KMS-11 (cell line): ENCODE measurements around the gene PXN.
"Not testable (repeated sequence)": the region's sequence is repeated elsewhere in the genome, so short reads cannot be mapped to it uniquely, and the experiment has no call there.

Source experiments
- H2AFZ ChIP-seq: fragments of 200-600 bp; sonication (generic); 2 replicates; pipeline ENCODE4 v1.6.1; 2016; ENCODE audit warnings: antibody characterized with exemption, mixed run types, low read depth
- H3K27ac ChIP-seq: fragments of 200-600 bp; sonication (generic); 2 replicates; pipeline ENCODE4 v1.6.1; 2016; ENCODE audit warnings: mild to moderate bottlenecking, mixed run types
- H3K27me3 ChIP-seq: fragments of 200-600 bp; sonication (generic); 2 replicates; pipeline ENCODE4 v1.6.1; 2017; ENCODE audit warnings: mild to moderate bottlenecking, low read depth, mixed run types, moderate library complexity; ENCODE audit not compliant: insufficient read depth
- H3K36me3 ChIP-seq: fragments of 200-600 bp; sonication (generic); 2 replicates; pipeline ENCODE4 v1.6.1; 2017; ENCODE audit warnings: mild to moderate bottlenecking, mixed run types; ENCODE audit not compliant: insufficient read depth
- H3K4me1 ChIP-seq: fragments of 200-600 bp; sonication (generic); 2 replicates; pipeline ENCODE4 v1.6.1; 2016; ENCODE audit warnings: mild to moderate bottlenecking, low read depth, mixed run types; ENCODE audit not compliant: poor library complexity, severe bottlenecking
- H3K4me2 ChIP-seq: fragments of 200-600 bp; sonication (generic); 2 replicates; pipeline ENCODE4 v1.7.0; 2016; ENCODE audit warnings: mild to moderate bottlenecking, mixed run types
- H3K4me3 ChIP-seq: fragments of 200-600 bp; sonication (generic); IDR thresholded peaks from 2 replicates; pipeline ENCODE4 v1.6.1; 2017; ENCODE audit warnings: low read depth, low read length, mixed read lengths; ENCODE audit not compliant: insufficient read depth
- H3K79me2 ChIP-seq: fragments of 200-600 bp; sonication (generic); 2 replicates; pipeline ENCODE4 v1.6.1; 2016; ENCODE audit warnings: low read depth, mixed run types; ENCODE audit not compliant: insufficient read depth
- H3K9ac ChIP-seq: fragments of 200-600 bp; sonication (generic); 2 replicates; pipeline ENCODE4 v1.6.1; 2016; ENCODE audit warnings: mild to moderate bottlenecking, mixed run types
- H4K20me1 ChIP-seq: fragments of 200-600 bp; sonication (generic); 2 replicates; pipeline ENCODE4 v1.6.1; 2016; ENCODE audit warnings: mild to moderate bottlenecking, mixed run types; ENCODE audit not compliant: insufficient read depth
- CTCF ChIP-seq: fragments of 200-600 bp; sonication (generic); conservative IDR thresholded peaks from 2 replicates; pipeline ENCODE4 v1.6.1; 2017; ENCODE audit warnings: low read depth, mild to moderate bottlenecking, antibody characterized with exemption, low read length, moderate library complexity, mixed read lengths

The PXN gene

GRCh38 chr12:120214626-120215356 lies 50.7 kb downstream of the PXN start:
- Histone ChIP-seq H3K27ac (no peak overlapping the region), H3K4me1 (peaks cover 10% of the 10 kb centered on the region), H4K20me1 (no peaks in the 10 kb centered on the region), H3K4me3 (no peak overlapping the region), H3K79me2 (no peaks in the 10 kb centered on the region), H3K27me3 (no peaks in the 10 kb centered on the region), H2AFZ (no peak overlapping the region), H3K36me3 (no peaks in the 10 kb centered on the region), H3K9ac (no peak overlapping the region), H3K4me2 (no peak overlapping the region)
- TF ChIP-seq CTCF, result no peak

DNA sequence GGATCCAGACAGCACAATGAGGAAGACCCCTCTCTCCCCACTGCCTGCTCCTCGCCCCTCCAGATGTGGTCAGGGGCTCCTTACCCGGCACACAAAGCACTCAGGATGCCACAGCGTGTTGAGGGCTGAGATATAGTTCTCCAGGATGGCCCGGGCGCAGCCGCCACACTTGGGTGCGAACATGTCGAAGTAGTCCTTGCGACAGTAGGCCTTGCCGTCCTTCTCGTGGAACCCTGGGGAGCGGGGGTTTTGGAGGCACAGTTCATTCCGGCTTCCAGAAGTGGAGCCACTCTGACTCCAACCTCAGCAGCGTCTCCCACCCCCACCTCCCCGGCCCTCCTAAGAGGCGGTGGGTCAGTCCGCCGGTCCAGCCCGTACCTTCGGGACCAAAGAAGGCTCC lies 51.8 kb downstream of the PXN start:
- Histone ChIP-seq H4K20me1 (no peaks in the 10 kb centered on the region), H2AFZ (no peak overlapping the region), H3K27ac (no peak overlapping the region), H3K4me3 (no peak overlapping the region), H3K79me2 (no peaks in the 10 kb centered on the region), H3K9ac (no peak overlapping the region), H3K4me1 (peaks cover 10% of the 10 kb centered on the region), H3K4me2 (no peak overlapping the region), H3K27me3 (no peaks in the 10 kb centered on the region), H3K36me3 (no peaks in the 10 kb centered on the region)
- no peak for TF ChIP-seq CTCF

DNA sequence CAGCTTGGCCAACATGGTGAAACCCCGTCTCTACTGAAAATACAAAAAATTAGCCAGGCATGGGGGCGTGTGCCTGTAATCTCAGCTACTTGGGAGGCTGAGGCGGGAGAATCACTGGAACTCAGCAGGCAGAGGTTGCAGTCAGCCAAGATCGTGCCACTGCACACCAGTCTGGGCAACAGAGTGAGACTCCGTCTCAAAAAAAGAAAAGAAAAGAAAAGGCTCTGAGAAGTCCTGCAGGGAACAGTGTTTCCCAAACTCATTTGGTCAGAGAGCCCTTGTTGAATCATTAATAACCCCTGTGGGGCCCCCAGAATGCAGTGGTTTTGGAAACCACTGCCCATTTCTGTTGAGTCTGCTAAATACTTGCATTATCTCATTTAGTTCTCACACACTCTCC lies 52.3 kb downstream of the PXN start:
- H3K9ac ChIP-seq, H4K20me1 ChIP-seq, H2AFZ ChIP-seq, H3K4me3 ChIP-seq, H3K4me2 ChIP-seq, H3K79me2 ChIP-seq, H3K4me1 ChIP-seq, H3K27me3 ChIP-seq, H3K27ac ChIP-seq, H3K36me3 ChIP-seq: not testable (repeated sequence)

DNA sequence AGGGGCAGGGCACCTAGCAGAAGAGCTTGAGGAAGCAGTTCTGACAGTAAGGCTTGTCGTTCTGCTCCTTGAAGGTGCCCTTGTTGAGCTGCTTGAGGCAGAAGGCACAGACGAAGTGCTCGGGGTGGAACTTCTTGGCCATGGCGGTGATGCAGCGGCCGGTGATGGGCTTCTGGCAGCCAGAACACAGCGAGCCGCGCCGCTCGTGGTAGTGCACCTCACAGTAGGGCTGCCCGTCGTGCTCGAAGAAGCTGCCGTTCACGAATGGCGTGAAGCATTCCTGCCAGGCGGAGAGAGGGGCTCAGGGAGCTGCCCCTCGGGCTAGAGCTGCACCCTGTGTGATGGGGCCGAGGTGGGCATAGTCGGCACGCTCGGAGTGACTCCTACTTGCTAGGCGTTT lies 53.2 kb downstream of the PXN start:
- Histone ChIP-seq H3K9ac (no peak overlapping the region), H3K4me2 (no peak overlapping the region), H3K27me3 (no peaks in the 10 kb centered on the region), H3K4me3 (no peak overlapping the region), H3K27ac (no peak overlapping the region), H2AFZ (no peak overlapping the region), H3K79me2 (no peaks in the 10 kb centered on the region), H3K4me1 (peaks cover 10% of the 10 kb centered on the region), H4K20me1 (no peaks in the 10 kb centered on the region), H3K36me3 (no peaks in the 10 kb centered on the region)
- TF ChIP-seq CTCF, result no peak

DNA sequence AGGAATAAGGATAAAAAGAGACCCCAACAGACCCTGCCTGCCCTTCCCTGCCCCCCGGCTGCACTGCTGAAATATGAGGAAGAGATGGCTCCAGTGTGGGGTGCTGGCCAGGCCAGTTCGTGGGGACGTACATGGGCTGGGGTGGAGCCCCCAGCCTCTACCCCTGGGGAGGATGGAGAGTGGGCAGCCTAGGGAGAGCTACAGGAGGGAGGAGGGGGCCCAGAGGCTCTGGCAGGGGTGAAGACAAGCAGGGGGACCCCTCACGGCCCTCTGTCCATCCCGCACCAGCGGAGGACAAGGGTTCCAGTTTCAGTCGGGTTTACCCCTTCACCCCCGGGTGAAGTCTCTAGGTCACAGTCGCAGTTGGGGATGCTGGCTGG lies 53.6 kb downstream of the PXN start:
- Histone ChIP-seq H3K4me2 (no peak overlapping the region), H3K27ac (no peak overlapping the region), H3K36me3 (no peaks in the 10 kb centered on the region), H3K27me3 (no peaks in the 10 kb centered on the region), H3K4me1 (peaks cover 10% of the 10 kb centered on the region), H4K20me1 (no peaks in the 10 kb centered on the region), H2AFZ (no peak overlapping the region), H3K79me2 (no peaks in the 10 kb centered on the region), H3K4me3 (no peak overlapping the region), H3K9ac (no peak overlapping the region)
- no peak for TF ChIP-seq CTCF
